Stimulated activated CD8-positive, alpha-beta memory T cell treated with anti-CD3 and anti-CD28 coated beads, Interleukin-2, amount 100 ng/mL, for 48 hours (primary cell): ENCODE data around the gene ARHGEF37.
"Not testable (repeated sequence)": the region's sequence is repeated elsewhere in the genome, so short reads cannot be mapped to it uniquely, and the experiment has no call there.

ENCODE experiments used
- DNase-seq, 2 donors: peaks; one replicate each; pipeline ENCODE4 v3.0.0-alpha.2; 2020; ENCODE audit warnings: low read depth in 2 of 2

ARHGEF37 gene

GRCh38 chr5:149567226-149567625 is 14.1 kb upstream of the ARHGEF37 start:
- DNase-seq: no peak

- no peak for DNase-seq
These were observed 9.1 kb upstream of the ARHGEF37 start for GRCh38 chr5:149572170-149572569.

- no peak for DNase-seq
These were observed 8.6 kb upstream of the ARHGEF37 start for GRCh38 chr5:149572576-149573231.

- no peak for DNase-seq
These were observed 6.2 kb upstream of the ARHGEF37 start for GRCh38 chr5:149575131-149575530.

GRCh38 chr5:149576021-149576420 is 5.3 kb upstream of the ARHGEF37 start:
- no peak for DNase-seq

- DNase-seq: no peak
These were observed 2.4 kb upstream of the ARHGEF37 start for GRCh38 chr5:149578896-149579295.

- DNase-seq: no peak
These were observed 498 bp upstream of the ARHGEF37 start for GRCh38 chr5:149580808-149581191.

GRCh38 chr5:149581931-149582768 is 852 bp downstream of the ARHGEF37 start:
- DNase-seq: no peak

- DNase-seq: no peak
These were observed 2.1 kb downstream of the ARHGEF37 start for GRCh38 chr5:149583394-149583793.

GRCh38 chr5:149584121-149584520 is 2.8 kb downstream of the ARHGEF37 start:
- DNase-seq: no peak

GRCh38 chr5:149585910-149586309 is 4.6 kb downstream of the ARHGEF37 start:
- DNase-seq: no peak

GRCh38 chr5:149586708-149587318 is 5.5 kb downstream of the ARHGEF37 start:
- no peak for DNase-seq

- DNase-seq: no peak
These were observed 7.6 kb downstream of the ARHGEF37 start for GRCh38 chr5:149588936-149589335.

GRCh38 chr5:149593370-149593769 is 12.1 kb downstream of the ARHGEF37 start:
- no peak for DNase-seq

GRCh38 chr5:149594206-149594895 is 13.1 kb downstream of the ARHGEF37 start:
- DNase-seq: no peak

- DNase-seq: not testable (repeated sequence)
These were observed 13.8 kb downstream of the ARHGEF37 start for GRCh38 chr5:149595105-149595504.

GRCh38 chr5:149596712-149597111 is 15.4 kb downstream of the ARHGEF37 start:
- DNase-seq: no peak

- no peak for DNase-seq
These were observed 16.3 kb downstream of the ARHGEF37 start for GRCh38 chr5:149597618-149598017.

- not testable (repeated sequence) for DNase-seq
These were observed 16.9 kb downstream of the ARHGEF37 start for GRCh38 chr5:149598234-149598633.

- no peak for DNase-seq
These were observed 17.7 kb downstream of the ARHGEF37 start for GRCh38 chr5:149598966-149599365.

GRCh38 chr5:149599375-149599774 is 18.1 kb downstream of the ARHGEF37 start:
- no peak for DNase-seq

GRCh38 chr5:149600932-149601331 is 19.6 kb downstream of the ARHGEF37 start:
- no peak for DNase-seq
